Measurements from ENCODE around the gene HBE1.

- TF ChIP-seq EZH2phosphoT487 (IDR thresholded peaks at IDR 0.05; ENCODE audit: insufficient read depth, low read depth), result no peak
- TF ChIP-seq EZH2 (IDR thresholded peaks at IDR 0.05; ENCODE audit: insufficient read depth, poor library complexity, severe bottlenecking), result no peak
Measured at GRCh38 chr11:5303626-5304025, 33.9 kb upstream of the HBE1 start.

Data from GM23248 (cell line).